Raji (cell line): ENCODE data around the gene AGBL1.

ENCODE experiments used
- POLR2A ChIP-seq: IDR thresholded peaks from 2 replicates; pipeline ENCODE4 v1.6.1; 2011; ENCODE audit warnings: low read depth, low read length, control low read depth; ENCODE audit not compliant: insufficient read depth

AGBL1 gene

GRCh38 chr15:86079508-86080266 is at the start of gene AGBL1:
Gene AGBL1 (plus strand): TSS chr15:86079871.
- no peak for TF ChIP-seq POLR2A

- no peak for TF ChIP-seq POLR2A
These were observed 44.8 kb upstream of the AGBL1 start for GRCh38 chr15:86034904-86035303.

- TF ChIP-seq POLR2A: no peak
These were observed 43.4 kb upstream of the AGBL1 start for GRCh38 chr15:86036243-86036642.

- no peak for TF ChIP-seq POLR2A
These were observed 41.2 kb upstream of the AGBL1 start for GRCh38 chr15:86038491-86038890.

- TF ChIP-seq POLR2A: no peak
These were observed 39.2 kb upstream of the AGBL1 start for GRCh38 chr15:86040356-86041033.

- no peak for TF ChIP-seq POLR2A
These were observed 38.3 kb upstream of the AGBL1 start for GRCh38 chr15:86041399-86041798.

GRCh38 chr15:86042226-86042625 is 37.4 kb upstream of the AGBL1 start:
- no peak for TF ChIP-seq POLR2A

- TF ChIP-seq POLR2A: no peak
These were observed 34.7 kb upstream of the AGBL1 start for GRCh38 chr15:86044981-86045380.

- no peak for TF ChIP-seq POLR2A
These were observed 25.3 kb upstream of the AGBL1 start for GRCh38 chr15:86054338-86054737.

GRCh38 chr15:86055688-86056087 is 24.0 kb upstream of the AGBL1 start:
- no peak for TF ChIP-seq POLR2A

- no peak for TF ChIP-seq POLR2A
These were observed 19.8 kb upstream of the AGBL1 start for GRCh38 chr15:86059851-86060250.

GRCh38 chr15:86060674-86061073 is 19.0 kb upstream of the AGBL1 start:
- TF ChIP-seq POLR2A: no peak

- no peak for TF ChIP-seq POLR2A
These were observed 18.1 kb upstream of the AGBL1 start for GRCh38 chr15:86061581-86061980.

GRCh38 chr15:86062646-86063243 is 16.9 kb upstream of the AGBL1 start:
- TF ChIP-seq POLR2A: no peak

- TF ChIP-seq POLR2A: no peak
These were observed 16.1 kb upstream of the AGBL1 start for GRCh38 chr15:86063356-86064095.
